NOMO-1 (cell line): ENCODE data around the gene CCNY.
A peak's percentile ranks its signal among the peaks of the same experiment; 100 is the strongest.

Source experiments
- DNase-seq, 2 experiments: peaks; one replicate each; lab custom pipeline; 2025; ENCODE audit not compliant: unreplicated experiment in 2 of 2; lab: John Stamatoyannopoulos, UW

CCNY gene

GRCh38 chr10:35331894-35332640, 4.2 kb upstream of the CCNY start:
- DNase-seq = no peak

- no peak for DNase-seq
These were observed 2.0 kb upstream of the CCNY start for GRCh38 chr10:35334297-35334696.

GRCh38 chr10:35335133-35336083, 901 bp upstream of the CCNY start:
- DNase-seq = peak in 1 of 2 experiments; percentile 11

GRCh38 chr10:35336921-35337823, 863 bp downstream of the CCNY start:
- DNase-seq = peak in 1 of 2 experiments; percentile 15

GRCh38 chr10:35339942-35340341, 3.6 kb downstream of the CCNY start:
- DNase-seq = no peak

- DNase-seq = no peak
These were observed 4.7 kb downstream of the CCNY start for GRCh38 chr10:35340975-35341374.

- DNase-seq = no peak
These were observed 5.2 kb downstream of the CCNY start for GRCh38 chr10:35341521-35341920.

- no peak for DNase-seq
These were observed 6.0 kb downstream of the CCNY start for GRCh38 chr10:35342183-35342753.

GRCh38 chr10:35343739-35344138, 7.4 kb downstream of the CCNY start:
- DNase-seq = no peak

- DNase-seq = no peak
These were observed 9.1 kb downstream of the CCNY start for GRCh38 chr10:35345383-35345742.

- DNase-seq = no peak
These were observed 9.9 kb downstream of the CCNY start for GRCh38 chr10:35346248-35346647.

- no peak for DNase-seq
These were observed 10.8 kb downstream of the CCNY start for GRCh38 chr10:35347121-35347562.

GRCh38 chr10:35347899-35348608, 11.7 kb downstream of the CCNY start:
- DNase-seq = no peak

- DNase-seq = no peak
These were observed 12.5 kb downstream of the CCNY start for GRCh38 chr10:35348609-35349388.

- DNase-seq = no peak
These were observed 13.1 kb downstream of the CCNY start for GRCh38 chr10:35349389-35349915.

GRCh38 chr10:35351021-35351420, 14.7 kb downstream of the CCNY start:
- no peak for DNase-seq

GRCh38 chr10:35352097-35352496, 15.8 kb downstream of the CCNY start:
- DNase-seq = no peak

GRCh38 chr10:35352512-35352911, 16.2 kb downstream of the CCNY start:
- DNase-seq = no peak

- DNase-seq = no peak
These were observed 17.1 kb downstream of the CCNY start for GRCh38 chr10:35353395-35353794.
